ENCODE data around the gene ZNF732. TPM values are rescaled to one million over a fixed set of nuclear protein-coding genes. Genes with fewer than 3 reads are reported as not detected.
A peak's percentile ranks its signal among the peaks of the same experiment; 100 is the strongest.
"Not testable (repeated sequence)": the region's sequence is repeated elsewhere in the genome, so short reads cannot be mapped to it uniquely, and the experiment has no call there.

The ZNF732 gene
- total and polyA plus RNA-seq, 2 of the 8 experiments (the other 6 are each of a cell fraction or from before 2014, with no cell fraction given), result 1.9 to 35.7 TPM

- TF ChIP-seq ZNF274 (IDR thresholded peaks at IDR 0.05; ENCODE audit: borderline replicate concordance, extremely low read depth, low read length), result no peak
- TF ChIP-seq SIN3A (conservative IDR thresholded peaks at IDR 0.05 in 1 of 2, IDR thresholded peaks at IDR 0.05 in 1 of 2; ENCODE audit: low read depth in 1 of 2, low read length in 2 of 2), result no peak
- TF ChIP-seq, protein P1, sequence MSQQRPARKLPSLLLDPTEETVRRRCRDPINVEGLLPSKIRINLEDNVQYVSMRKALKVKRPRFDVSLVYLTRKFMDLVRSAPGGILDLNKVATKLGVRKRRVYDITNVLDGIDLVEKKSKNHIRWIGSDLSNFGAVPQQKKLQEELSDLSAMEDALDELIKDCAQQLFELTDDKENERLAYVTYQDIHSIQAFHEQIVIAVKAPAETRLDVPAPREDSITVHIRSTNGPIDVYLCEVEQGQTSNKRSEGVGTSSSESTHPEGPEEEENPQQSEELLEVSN (IDR thresholded peaks at IDR 0.05), result no peak
These were observed 1.3 kb upstream of the ZNF732 start (continued) for GRCh38 chr4:306551-306961.

DNA sequence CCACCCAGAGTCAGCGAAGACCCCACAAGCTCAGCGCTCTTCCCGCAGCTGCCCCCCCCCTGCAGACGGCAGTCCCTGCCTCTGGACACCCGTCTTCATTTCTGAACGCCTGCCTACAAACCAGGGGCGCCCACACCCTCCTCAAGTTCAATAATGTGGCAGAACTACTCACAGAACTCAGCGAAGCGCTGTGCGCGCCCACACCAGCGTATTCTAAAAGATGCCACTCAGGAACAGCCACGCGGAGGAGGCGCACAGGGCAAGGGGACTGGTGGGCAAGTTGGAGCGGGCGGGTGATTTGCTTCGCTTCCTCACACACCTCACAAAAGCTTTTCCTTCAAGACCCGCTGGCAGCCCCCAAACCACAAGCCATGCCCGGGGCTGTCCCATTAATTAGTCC lies 758 bp downstream of the ZNF732 start:
- not testable (repeated sequence) for H2BK12ac ChIP-seq (ENCODE audit: low read depth, low read length); H3K9me3 ChIP-seq (ENCODE audit: insufficient read depth in 2 of 2, low read depth in 1 of 2, low read length in 1 of 2); H2BK20ac ChIP-seq (ENCODE audit: low read length); H3K36me3 ChIP-seq (ENCODE audit: control insufficient read depth in 2 of 4, insufficient read depth in 4 of 4, low read length in 3 of 4); H3K79me1 ChIP-seq (ENCODE audit: low read depth, low read length); H4K20me1 ChIP-seq (replicated peaks in 1 of 2; ENCODE audit: control insufficient read depth in 1 of 2, insufficient read depth in 2 of 2, low read length in 2 of 2); H2BK15ac ChIP-seq (ENCODE audit: low read length); DNase-seq (ENCODE audit: low read depth in 1 of 2, low spot score in 2 of 2); H3K23ac ChIP-seq (ENCODE audit: insufficient read length); H4K5ac ChIP-seq (ENCODE audit: insufficient read length, low read depth, low read length); H4K91ac ChIP-seq (replicated peaks; ENCODE audit: insufficient read length, low read length); FAIRE-seq; H3K4ac ChIP-seq (replicated peaks; ENCODE audit: insufficient read length, low read depth, low read length); H2AFZ ChIP-seq (ENCODE audit: low read length); H3K27me3 ChIP-seq (replicated peaks in 1 of 4; ENCODE audit: control insufficient read depth in 3 of 4, extremely low read depth in 1 of 4, insufficient read depth in 3 of 4, low read length in 3 of 4); H2BK120ac ChIP-seq (replicated peaks; ENCODE audit: low read depth, low read length); H3K4me1 ChIP-seq (replicated peaks in 1 of 4; ENCODE audit: control insufficient read depth in 3 of 4, insufficient read depth in 4 of 4, low read length in 3 of 4); H2AK5ac ChIP-seq (ENCODE audit: low read depth, low read length); H3K14ac ChIP-seq (ENCODE audit: insufficient read length)
- Histone ChIP-seq H2BK5ac (ENCODE audit: low read depth, low read length) (peak overlapping the region; percentile 98; the same call in 1 of the 2 replicates), H3K18ac (ENCODE audit: extremely low read depth, low read length) (peak overlapping the region; percentile 83; the same call in 1 of the 2 replicates), H3K56ac (replicated peaks; ENCODE audit: insufficient read length, low read depth, low read length) (peak overlapping the region; percentile 69), H3K4me3 (ENCODE audit: extremely low read depth in 1 of 4, insufficient read depth in 2 of 4, low read depth in 3 of 4, low read length in 4 of 4) (peak overlapping the region; percentile 87 to 99 (median 97)), H3K9ac (replicated peaks in 1 of 4; ENCODE audit: extremely low read depth in 1 of 4, low read depth in 3 of 4, low read length in 3 of 4) (peak overlapping the region; percentile 88 to 99 (median 95)), H3K4me2 (ENCODE audit: insufficient read depth in 1 of 2, low read depth in 2 of 2, low read length in 2 of 2) (peak overlapping the region; percentile 80 to 96), H3K27ac (ENCODE audit: low read depth, low read length) (peak overlapping the region; percentile 91; the same call in 1 of the 2 replicates), H4K8ac (ENCODE audit: extremely low read depth, insufficient read depth, low read length) (peak overlapping the region; percentile 98; the same call in 1 of the 2 replicates), H3K23me2 (ENCODE audit: low read depth, low read length) (peaks cover 10% of the 10 kb centered on the region; the same call in 1 of the 2 replicates), H3K79me2 (ENCODE audit: control insufficient read depth in 1 of 2, insufficient read depth in 2 of 2, low read length in 2 of 2) (peaks cover 24 to 54% of the 10 kb centered on the region in 2 experiments)
- CTCF ChIA-PET (ENCODE audit: partially characterized antibody), result interaction anchor here (0.8 to 2.8 kb wide), 6 partner anchors 9 to 234 kb away, joined by 3 to 9 read pairs (median 3); no protein-coding TSS in a partner anchor
- POLR2A ChIA-PET (ENCODE audit: partially characterized antibody), result interaction anchor here (0.7 to 3.4 kb wide), 21 partner anchors 8 to 194 kb away, joined by 3 to 26 read pairs (median 5); partner anchors contain the start of genes ZNF141 and ZNF718
- WGBS, 2 experiments (ENCODE audit: extremely low coverage in 1 of 2, insufficient coverage in 1 of 2, insufficient read length in 1 of 2, insufficient replicate concordance in 2 of 2, low coverage in 1 of 2, low lambda C conversion rate in 2 of 2, missing lambda C conversion rate in 1 of 2), result 4% methylated on average over 20 of the region's 20 CpGs; no CpG with 5 or more reads in 1 of the 2 experiments

Data from H1 (cell line).